HepG2 (cell line): ENCODE measurements around the gene SAMD14. TPM values are rescaled to one million over a fixed set of nuclear protein-coding genes. Genes with fewer than 3 reads are reported as not detected.

Experiments
- ATAC-seq: fragments of 200-7000 bp; cut with Tn5 transposase; 3 replicates; pipeline ENCODE4 v1.9.1; 2020; ENCODE audit warnings: mild to moderate bottlenecking, moderate library complexity
- BruUV-seq: library from RNA; stranded (reverse); fragments of 400-500 nt; replicated peaks from 2 replicates; lab custom pipeline; 2021; lab: Mats Ljungman, UMichigan
- CTCF ChIA-PET: fragments of 300-600 bp; formaldehyde crosslinking; extraction: SDS; loops from one replicate; lab custom pipeline; 2021; ENCODE audit warnings: low total read pairs, inconsistent platforms, low intra/inter-chr PET ratio; lab: Yijun Ruan, JAX
- POLR2A ChIA-PET: fragments of 350-600 bp; sonication (Branson Sonifier 250); formaldehyde crosslinking; loops from one replicate; lab custom pipeline; 2020; ENCODE audit warnings: antibody characterized with exemption, inconsistent platforms; lab: Yijun Ruan, JAX
- DNase-seq: peaks from one replicate; pipeline ENCODE4 v3.0.0-alpha.2; 2015; ENCODE audit warnings: low spot score
- FAIRE-seq: peaks from 3 replicates; lab custom pipeline; 2011; peaks lifted over from hg19 to GRCh38; lab: Jason Lieb, UNC
- H2AFZ ChIP-seq: one replicate; pipeline ENCODE4 v1.6.1; 2011; ENCODE audit warnings: low read length, inconsistent platforms
- H3K27ac ChIP-seq: fragments of 300-600 bp; 3 replicates; pipeline ENCODE4 v1.8.0; 2011; ENCODE audit warnings: mixed run types, mild to moderate bottlenecking, mixed read lengths, low read length, inconsistent platforms; ENCODE audit not compliant: insufficient read depth; ENCODE audit errors: extremely low read length
- H3K27me3 ChIP-seq, 2 experiments: fragments of 200-600 bp in 1 of 2; 2 replicates in 1 of 2; 3 replicates in 1 of 2; pipeline versions ENCODE4 v1.6.0 to v1.8.0; 2011; ENCODE audit warnings: low read length in 2 of 2, mild to moderate bottlenecking in 2 of 2, moderate library complexity in 2 of 2, inconsistent platforms in 1 of 2; ENCODE audit not compliant: insufficient read depth in 2 of 2, control insufficient read depth in 1 of 2
- H3K36me3 ChIP-seq, 2 experiments: fragments of 200-600 bp in 1 of 2; replicated peaks in 1 of 2; 2 replicates in 1 of 2; 3 replicates in 1 of 2; pipeline versions ENCODE4 v1.5.1 to v1.8.0; 2011; ENCODE audit warnings: low read length in 2 of 2, inconsistent platforms in 1 of 2; ENCODE audit not compliant: insufficient read depth in 2 of 2, control insufficient read depth in 1 of 2
- H3K4me1 ChIP-seq: 2 replicates; pipeline ENCODE4 v1.5.1; 2012; ENCODE audit warnings: low read length, inconsistent platforms; ENCODE audit not compliant: insufficient read depth
- H3K4me2 ChIP-seq: 2 replicates; pipeline ENCODE4 v1.6.0; 2011; ENCODE audit warnings: low read depth, low read length, inconsistent platforms
- H3K4me3 ChIP-seq, 3 experiments: fragments of 200-600 bp in 1 of 3; sonication (generic), shearing (Covaris generic) in 1 of 3; replicated peaks in 1 of 3; 2 replicates each; pipeline ENCODE4 v1.5.1; 2011 to 2016; ENCODE audit warnings: low read length in 3 of 3, inconsistent platforms in 2 of 3, low read depth in 2 of 3, mild to moderate bottlenecking in 2 of 3, control low read depth in 1 of 3, mixed read lengths in 1 of 3; ENCODE audit not compliant: insufficient read depth in 1 of 3
- H3K79me2 ChIP-seq: one replicate; pipeline ENCODE4 v1.6.1; 2011; ENCODE audit warnings: low read length, inconsistent platforms; ENCODE audit not compliant: insufficient read depth
- H3K9ac ChIP-seq: 2 replicates; pipeline ENCODE4 v1.6.0; 2011; ENCODE audit warnings: mild to moderate bottlenecking, low read depth, low read length, inconsistent platforms; ENCODE audit not compliant: insufficient read depth
- H3K9me3 ChIP-seq: 2 replicates; pipeline ENCODE4 v1.5.1; 2012; ENCODE audit warnings: mild to moderate bottlenecking, low read length
- H4K20me1 ChIP-seq: 2 replicates; pipeline ENCODE4 v1.6.0; 2011; ENCODE audit warnings: inconsistent platforms, mild to moderate bottlenecking, low read length, moderate library complexity; ENCODE audit not compliant: insufficient read depth
- CAMTA2 ChIP-seq: sonication (generic); formaldehyde crosslinking; IDR thresholded peaks from 2 replicates; pipeline ENCODE4 v1.4.0; 2020; ENCODE audit warnings: mild to moderate bottlenecking, missing genetic modification reagents, borderline replicate concordance
- CC2D1A ChIP-seq: sonication (generic); formaldehyde crosslinking; IDR thresholded peaks from 2 replicates; pipeline ENCODE4 v1.8.1; 2023; ENCODE audit warnings: mild to moderate bottlenecking, missing genetic modification reagents
- ISL2 ChIP-seq: sonication (generic); formaldehyde crosslinking; IDR thresholded peaks from 2 replicates; pipeline ENCODE4 v1.5.0; 2020; ENCODE audit warnings: missing genetic modification reagents
- MAFK ChIP-seq, 2 experiments: IDR thresholded peaks in 1 of 2; conservative IDR thresholded peaks in 1 of 2; 2 replicates each; pipeline ENCODE4 v1.6.1; 2011; ENCODE audit warnings: improper control_type of control experiment in 2 of 2, low read length in 2 of 2
- MIER2 ChIP-seq: IDR thresholded peaks from 2 replicates; pipeline ENCODE4 v1.6.1; 2016; ENCODE audit warnings: missing biosample characterization, missing genetic modification reagents
- NFYC ChIP-seq: IDR thresholded peaks from 2 replicates; pipeline ENCODE4 v1.6.1; 2016; ENCODE audit warnings: missing genetic modification reagents, missing compliant biosample characterization
- RFX1 ChIP-seq: fragments of 450-650 bp; IDR thresholded peaks from 2 replicates; pipeline ENCODE4 v1.6.1; 2017
- ZFP82 ChIP-seq: sonication (generic); formaldehyde crosslinking; IDR thresholded peaks from 2 replicates; pipeline ENCODE4 v1.5.1; 2020; ENCODE audit warnings: mild to moderate bottlenecking, missing genetic modification reagents, borderline replicate concordance
- ZFY ChIP-seq: sonication (generic); formaldehyde crosslinking; IDR thresholded peaks from 2 replicates; pipeline ENCODE4 v1.4.0; 2020; ENCODE audit warnings: missing genetic modification reagents
- ZIK1 ChIP-seq: sonication (generic); formaldehyde crosslinking; IDR thresholded peaks from 2 replicates; pipeline ENCODE4 v1.5.0; 2020; ENCODE audit warnings: mild to moderate bottlenecking, low read depth, missing genetic modification reagents, borderline replicate concordance
- ZNF781 ChIP-seq: sonication (generic); formaldehyde crosslinking; IDR thresholded peaks from 2 replicates; pipeline ENCODE4 v1.5.1; 2020; ENCODE audit warnings: borderline replicate concordance, mild to moderate bottlenecking, missing genetic modification reagents; ENCODE audit errors: not compliant biosample characterization
- WGBS: methylation state at CpG from one replicate; pipeline ENCODE4 v1.1.6; 2017; ENCODE audit warnings: low lambda C conversion rate; 5-methylcytosine and 5-hydroxymethylcytosine counted together
- in situ Hi-C: cut with HindIII; loops from 2 replicates; pipeline ENCODE4 v1.10.0; 2017; ENCODE audit warnings: low pct_unique_long_range_greater_than_20kb; ENCODE audit not compliant: extremely low pct_ligation_motif_present
- intact Hi-C: fragments of 100-400 bp; cut with micrococcal nuclease; formaldehyde crosslinking; loops from one replicate; pipeline ENCODE4 v1.10.0; 2022; ENCODE audit not compliant: unreplicated experiment
- polyA plus RNA-seq, 8 experiments: library from polyadenylated mRNA; depleted of rRNA in 3 of 8; stranded (reverse) in 7 of 8; unstranded in 1 of 8; fragments of >200 nt; fragmentation: Illumina TruSeq in 4 of 8; extraction: Trizol in 4 of 8; gene quantifications; 2 replicates each; pipeline versions ENCODE4 v1.2.1 to v1.2.3, GENCODE V29; 2011 to 2016; ENCODE audit warnings: low read depth in 4 of 8, missing spikeins in 1 of 8, mixed read lengths in 1 of 8; ENCODE audit not compliant: insufficient read depth in 1 of 8
- total RNA-seq, 5 experiments: library from RNA; depleted of rRNA; stranded (reverse); fragments of >200 nt; fragmentation: Illumina TruSeq; extraction: Trizol; gene quantifications; 2 replicates each; pipeline ENCODE4 v1.2.3, GENCODE V29; 2016; ENCODE audit warnings: low read depth in 1 of 5

Gene SAMD14
- total and polyA plus RNA-seq, 2 of the 13 experiments (the other 11 are each of a cell fraction or from before 2014, with no cell fraction given), result 0.07 to 0.22 TPM

- in situ Hi-C loops, result no loop called here
- no peak for TF ChIP-seq MAFK (conservative IDR thresholded peaks at IDR 0.05 in 1 of 2, IDR thresholded peaks at IDR 0.05 in 1 of 2; ENCODE audit: low read length in 2 of 2)
- no peak for TF ChIP-seq NFYC (CRISPR knock-in tag)
- no peak for TF ChIP-seq ISL2 (CRISPR knock-in tag)
- TF ChIP-seq ZNF781 (CRISPR knock-in tag), result no peak
- no peak for TF ChIP-seq ZFY (CRISPR knock-in tag)
- TF ChIP-seq ZFP82 (CRISPR knock-in tag), result no peak
- no peak for TF ChIP-seq ZIK1
- no peak for TF ChIP-seq CAMTA2
- TF ChIP-seq CC2D1A (CRISPR knock-in tag), result no peak
- TF ChIP-seq RFX1, result no peak
- TF ChIP-seq MIER2 (CRISPR knock-in tag), result no peak
- H3K79me2 ChIP-seq, result peaks cover 23% of the 10 kb centered on the region
- peaks cover 47% of the 10 kb centered on the region for H3K4me1 ChIP-seq
- H3K9me3 ChIP-seq, result no peaks in the 10 kb centered on the region
- ChIA-PET POLR2A (no interaction called here), CTCF (no interaction called here)
- no peak overlapping the region for H3K4me3 ChIP-seq
- no peak overlapping the region for H3K27ac ChIP-seq
- no peak overlapping the region for H3K4me2 ChIP-seq
- no peaks in the 10 kb centered on the region for H3K27me3 ChIP-seq
- intact Hi-C loops, result no loop called here
- H3K9ac ChIP-seq, result no peak overlapping the region
- peaks cover 17% of the 10 kb centered on the region; the same call in 1 of the 2 replicates for H4K20me1 ChIP-seq
- BruUV-seq, result no TSS peak
- peaks cover 45 to 62% of the 10 kb centered on the region in 2 experiments for H3K36me3 ChIP-seq
- no peak for DNase-seq
- no peak for ATAC-seq
- H2AFZ ChIP-seq, result no peak overlapping the region
- FAIRE-seq, result no peak
- WGBS, result 94% methylated on average over 20 of the region's 20 CpGs
Observed at GRCh38 chr17:50143461-50144176, 13.7 kb upstream of the SAMD14 start.
